H1 (cell line): ENCODE data around the gene C12orf56. TPM values are rescaled to one million over a fixed set of nuclear protein-coding genes. Genes with fewer than 3 reads are reported as not detected.

ENCODE experiments used
- BACH1 ChIP-seq: IDR thresholded peaks from 2 replicates; pipeline ENCODE4 v1.6.1; 2012; ENCODE audit warnings: low read length, improper control_type of control experiment
- CBX8 ChIP-seq: fragments of 300-800, 300-1000 bp; sonication (generic); IDR thresholded peaks from 2 replicates; pipeline ENCODE4 v1.7.1; 2016; ENCODE audit warnings: low read depth, low read length, borderline replicate concordance
- CHD1 ChIP-seq: IDR thresholded peaks from 2 replicates; pipeline ENCODE4 v1.6.1; 2012; ENCODE audit warnings: low read depth, low read length, improper control_type of control experiment
- FOSL1 ChIP-seq: IDR thresholded peaks from 2 replicates; pipeline ENCODE4 v1.6.1; 2011; ENCODE audit warnings: mild to moderate bottlenecking, low read depth, low read length, moderate library complexity; ENCODE audit not compliant: insufficient read depth
- JUND ChIP-seq: IDR thresholded peaks from 2 replicates; pipeline ENCODE4 v1.6.1; 2011; ENCODE audit warnings: mild to moderate bottlenecking, improper control_type of control experiment, low read length
- POLR2A ChIP-seq, 2 experiments: IDR thresholded peaks; 1 replicate in 1 of 2; 2 replicates in 1 of 2; pipeline ENCODE4 v1.6.1; 2011; ENCODE audit warnings: low read depth in 2 of 2, low read length in 2 of 2, mild to moderate bottlenecking in 2 of 2; ENCODE audit errors: control extremely low read depth in 1 of 2
- RNF2 ChIP-seq: fragments of 200-900, 300-1000 bp; sonication (generic); IDR thresholded peaks from 2 replicates; pipeline ENCODE4 v1.7.1; 2016; ENCODE audit warnings: borderline replicate concordance, low read depth, mild to moderate bottlenecking, antibody characterized with exemption, low read length; ENCODE audit not compliant: poor library complexity, severe bottlenecking; ENCODE audit errors: missing control alignments
- TEAD4 ChIP-seq: IDR thresholded peaks from 2 replicates; pipeline ENCODE4 v1.6.1; 2012; ENCODE audit warnings: low read depth, low read length, inconsistent platforms, mixed read lengths
- polyA plus RNA-seq, 7 experiments: library from polyadenylated mRNA; depleted of rRNA in 3 of 7; stranded (reverse) in 5 of 7; unstranded in 2 of 7; fragments of >200 nt in 5 of 7; fragments of 200-250 nt in 2 of 7; gene quantifications; 1 replicate in 5 of 7; 2 replicates in 1 of 7; 4 replicates in 1 of 7; pipeline versions ENCODE4 v1.2.1 to v1.2.3, GENCODE V29; 2011 to 2013; ENCODE audit warnings: missing spikeins in 2 of 7, mixed read lengths in 2 of 7
- total RNA-seq: library from RNA; stranded (reverse); fragmentation: NEBNext Ultra II Directional; extraction: Animal tissue kit (Norgen Biotek cat#: 25700); gene quantifications from 2 replicates; pipeline ENCODE4 v1.2.1, GENCODE V29; 2021
- TF ChIP-seq, protein P1 (sequence below): fragments of 300-600 bp; sonication (generic); IDR thresholded peaks from 2 replicates; pipeline ENCODE4 v1.7.1; 2012; ENCODE audit warnings: low read length, moderate library complexity, mild to moderate bottlenecking, inconsistent platforms; ENCODE audit not compliant: insufficient replicate concordance
- TF ChIP-seq, protein P2 (sequence below): IDR thresholded peaks from 2 replicates; pipeline ENCODE4 v1.6.1; 2011; ENCODE audit warnings: low read length, improper control_type of control experiment

Gene C12orf56
- total and polyA plus RNA-seq, 2 of the 8 experiments (the other 6 are each of a cell fraction or from before 2014, with no cell fraction given): 1.1 to 2.9 TPM

DNA sequence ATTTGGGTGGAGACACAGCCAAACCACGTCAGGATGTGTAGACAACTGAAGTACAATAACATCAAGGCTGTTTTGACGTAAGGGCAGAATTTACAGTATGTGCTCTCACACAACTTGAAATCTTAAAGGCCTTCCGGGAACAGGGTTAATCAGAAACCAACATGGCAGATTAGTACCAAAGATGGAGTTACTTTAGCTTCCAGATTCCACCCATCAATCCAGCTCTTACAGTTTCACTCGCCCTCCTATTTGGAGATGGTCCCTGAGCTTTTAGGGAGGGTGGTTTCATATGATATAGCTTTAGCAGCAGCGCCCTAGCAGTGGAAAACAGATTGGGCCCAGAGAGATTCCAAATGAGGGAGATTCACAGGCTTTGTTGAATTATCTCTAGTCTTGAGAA is 11.6 kb upstream of the C12orf56 start (continued):
- TF ChIP-seq, protein P1, sequence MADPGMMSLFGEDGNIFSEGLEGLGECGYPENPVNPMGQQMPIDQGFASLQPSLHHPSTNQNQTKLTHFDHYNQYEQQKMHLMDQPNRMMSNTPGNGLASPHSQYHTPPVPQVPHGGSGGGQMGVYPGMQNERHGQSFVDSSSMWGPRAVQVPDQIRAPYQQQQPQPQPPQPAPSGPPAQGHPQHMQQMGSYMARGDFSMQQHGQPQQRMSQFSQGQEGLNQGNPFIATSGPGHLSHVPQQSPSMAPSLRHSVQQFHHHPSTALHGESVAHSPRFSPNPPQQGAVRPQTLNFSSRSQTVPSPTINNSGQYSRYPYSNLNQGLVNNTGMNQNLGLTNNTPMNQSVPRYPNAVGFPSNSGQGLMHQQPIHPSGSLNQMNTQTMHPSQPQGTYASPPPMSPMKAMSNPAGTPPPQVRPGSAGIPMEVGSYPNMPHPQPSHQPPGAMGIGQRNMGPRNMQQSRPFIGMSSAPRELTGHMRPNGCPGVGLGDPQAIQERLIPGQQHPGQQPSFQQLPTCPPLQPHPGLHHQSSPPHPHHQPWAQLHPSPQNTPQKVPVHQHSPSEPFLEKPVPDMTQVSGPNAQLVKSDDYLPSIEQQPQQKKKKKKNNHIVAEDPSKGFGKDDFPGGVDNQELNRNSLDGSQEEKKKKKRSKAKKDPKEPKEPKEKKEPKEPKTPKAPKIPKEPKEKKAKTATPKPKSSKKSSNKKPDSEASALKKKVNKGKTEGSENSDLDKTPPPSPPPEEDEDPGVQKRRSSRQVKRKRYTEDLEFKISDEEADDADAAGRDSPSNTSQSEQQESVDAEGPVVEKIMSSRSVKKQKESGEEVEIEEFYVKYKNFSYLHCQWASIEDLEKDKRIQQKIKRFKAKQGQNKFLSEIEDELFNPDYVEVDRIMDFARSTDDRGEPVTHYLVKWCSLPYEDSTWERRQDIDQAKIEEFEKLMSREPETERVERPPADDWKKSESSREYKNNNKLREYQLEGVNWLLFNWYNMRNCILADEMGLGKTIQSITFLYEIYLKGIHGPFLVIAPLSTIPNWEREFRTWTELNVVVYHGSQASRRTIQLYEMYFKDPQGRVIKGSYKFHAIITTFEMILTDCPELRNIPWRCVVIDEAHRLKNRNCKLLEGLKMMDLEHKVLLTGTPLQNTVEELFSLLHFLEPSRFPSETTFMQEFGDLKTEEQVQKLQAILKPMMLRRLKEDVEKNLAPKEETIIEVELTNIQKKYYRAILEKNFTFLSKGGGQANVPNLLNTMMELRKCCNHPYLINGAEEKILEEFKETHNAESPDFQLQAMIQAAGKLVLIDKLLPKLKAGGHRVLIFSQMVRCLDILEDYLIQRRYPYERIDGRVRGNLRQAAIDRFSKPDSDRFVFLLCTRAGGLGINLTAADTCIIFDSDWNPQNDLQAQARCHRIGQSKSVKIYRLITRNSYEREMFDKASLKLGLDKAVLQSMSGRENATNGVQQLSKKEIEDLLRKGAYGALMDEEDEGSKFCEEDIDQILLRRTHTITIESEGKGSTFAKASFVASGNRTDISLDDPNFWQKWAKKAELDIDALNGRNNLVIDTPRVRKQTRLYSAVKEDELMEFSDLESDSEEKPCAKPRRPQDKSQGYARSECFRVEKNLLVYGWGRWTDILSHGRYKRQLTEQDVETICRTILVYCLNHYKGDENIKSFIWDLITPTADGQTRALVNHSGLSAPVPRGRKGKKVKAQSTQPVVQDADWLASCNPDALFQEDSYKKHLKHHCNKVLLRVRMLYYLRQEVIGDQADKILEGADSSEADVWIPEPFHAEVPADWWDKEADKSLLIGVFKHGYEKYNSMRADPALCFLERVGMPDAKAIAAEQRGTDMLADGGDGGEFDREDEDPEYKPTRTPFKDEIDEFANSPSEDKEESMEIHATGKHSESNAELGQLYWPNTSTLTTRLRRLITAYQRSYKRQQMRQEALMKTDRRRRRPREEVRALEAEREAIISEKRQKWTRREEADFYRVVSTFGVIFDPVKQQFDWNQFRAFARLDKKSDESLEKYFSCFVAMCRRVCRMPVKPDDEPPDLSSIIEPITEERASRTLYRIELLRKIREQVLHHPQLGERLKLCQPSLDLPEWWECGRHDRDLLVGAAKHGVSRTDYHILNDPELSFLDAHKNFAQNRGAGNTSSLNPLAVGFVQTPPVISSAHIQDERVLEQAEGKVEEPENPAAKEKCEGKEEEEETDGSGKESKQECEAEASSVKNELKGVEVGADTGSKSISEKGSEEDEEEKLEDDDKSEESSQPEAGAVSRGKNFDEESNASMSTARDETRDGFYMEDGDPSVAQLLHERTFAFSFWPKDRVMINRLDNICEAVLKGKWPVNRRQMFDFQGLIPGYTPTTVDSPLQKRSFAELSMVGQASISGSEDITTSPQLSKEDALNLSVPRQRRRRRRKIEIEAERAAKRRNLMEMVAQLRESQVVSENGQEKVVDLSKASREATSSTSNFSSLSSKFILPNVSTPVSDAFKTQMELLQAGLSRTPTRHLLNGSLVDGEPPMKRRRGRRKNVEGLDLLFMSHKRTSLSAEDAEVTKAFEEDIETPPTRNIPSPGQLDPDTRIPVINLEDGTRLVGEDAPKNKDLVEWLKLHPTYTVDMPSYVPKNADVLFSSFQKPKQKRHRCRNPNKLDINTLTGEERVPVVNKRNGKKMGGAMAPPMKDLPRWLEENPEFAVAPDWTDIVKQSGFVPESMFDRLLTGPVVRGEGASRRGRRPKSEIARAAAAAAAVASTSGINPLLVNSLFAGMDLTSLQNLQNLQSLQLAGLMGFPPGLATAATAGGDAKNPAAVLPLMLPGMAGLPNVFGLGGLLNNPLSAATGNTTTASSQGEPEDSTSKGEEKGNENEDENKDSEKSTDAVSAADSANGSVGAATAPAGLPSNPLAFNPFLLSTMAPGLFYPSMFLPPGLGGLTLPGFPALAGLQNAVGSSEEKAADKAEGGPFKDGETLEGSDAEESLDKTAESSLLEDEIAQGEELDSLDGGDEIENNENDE: no peak
- TF ChIP-seq CBX8 (no peak), CHD1 (no peak), JUND (no peak), POLR2A (IDR thresholded peaks at IDR 0.05; ENCODE audit: control extremely low read depth in 1 of 2, low read depth in 2 of 2, low read length in 2 of 2) (no peak), BACH1 (no peak), TEAD4 (no peak), RNF2 (no peak), FOSL1 (no peak)
- TF ChIP-seq, protein P2, sequence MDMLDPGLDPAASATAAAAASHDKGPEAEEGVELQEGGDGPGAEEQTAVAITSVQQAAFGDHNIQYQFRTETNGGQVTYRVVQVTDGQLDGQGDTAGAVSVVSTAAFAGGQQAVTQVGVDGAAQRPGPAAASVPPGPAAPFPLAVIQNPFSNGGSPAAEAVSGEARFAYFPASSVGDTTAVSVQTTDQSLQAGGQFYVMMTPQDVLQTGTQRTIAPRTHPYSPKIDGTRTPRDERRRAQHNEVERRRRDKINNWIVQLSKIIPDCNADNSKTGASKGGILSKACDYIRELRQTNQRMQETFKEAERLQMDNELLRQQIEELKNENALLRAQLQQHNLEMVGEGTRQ: no peak
